Esophagus mucosa (tissue), 1 donor: ENCODE measurements around the gene CSPG5. TPM values are rescaled to one million over a fixed set of nuclear protein-coding genes. Genes with fewer than 3 reads are reported as not detected.

Experiments
- ATAC-seq: fragments of 200-7000 bp; cut with Tn5 transposase; one replicate; pipeline ENCODE4 v1.9.1; 2020
- total RNA-seq: library from RNA; stranded (reverse); gene quantifications from one replicate; pipeline ENCODE4 v1.2.4, GENCODE V29; 2023
- donor health status: DM: yes; HTN: yes; CAD: no.

The CSPG5 gene
- total RNA-seq, 1 donor from 2014 or later = 0.48 TPM

GRCh38 chr3:47536221-47536891, 42.3 kb downstream of the CSPG5 start:
- no peak for ATAC-seq

GRCh38 chr3:47533996-47534454, 44.6 kb downstream of the CSPG5 start:
- peak; percentile 50 for ATAC-seq

GRCh38 chr3:47533481-47533880, 45.2 kb downstream of the CSPG5 start:
- ATAC-seq = peak; percentile 89

- peak; percentile 71 for ATAC-seq
Measured at GRCh38 chr3:47527952-47528725, 50.5 kb downstream of the CSPG5 start.

GRCh38 chr3:47525617-47526016, 53.0 kb downstream of the CSPG5 start:
- no peak for ATAC-seq

GRCh38 chr3:47523310-47524073, 55.2 kb downstream of the CSPG5 start:
- ATAC-seq = no peak

- ATAC-seq = peak; percentile 95
Measured at GRCh38 chr3:47522082-47522987, 56.3 kb downstream of the CSPG5 start.

- no peak for ATAC-seq
Measured at GRCh38 chr3:47520756-47521155, 57.9 kb downstream of the CSPG5 start.

GRCh38 chr3:47517937-47518336, 60.7 kb downstream of the CSPG5 start:
- ATAC-seq = no peak

GRCh38 chr3:47515864-47516319, 62.8 kb downstream of the CSPG5 start:
- ATAC-seq = no peak

- ATAC-seq = no peak
Measured at GRCh38 chr3:47515100-47515499, 63.6 kb downstream of the CSPG5 start.

- ATAC-seq = peak; percentile 99
Measured at GRCh38 chr3:47513125-47513929, 65.3 kb downstream of the CSPG5 start, which contains the start of gene ELP6. Gene ELP6, minus strand, starts transcription at chr3:47513712. Its CDS starts 122 bp downstream, at chr3:47513590.

GRCh38 chr3:47512416-47513124, 66.1 kb downstream of the CSPG5 start:
- ATAC-seq = peak; percentile 19

Other genes with a start within 250 kb of the CSPG5 start
- 26.1 TPM for gene PTPN23, start 197.8 kb downstream of the CSPG5 start, total RNA-seq
- gene SCAP, start 102.9 kb downstream of the CSPG5 start, total RNA-seq = 59.8 TPM
- 20.9 TPM for gene ELP6, start 65.2 kb downstream of the CSPG5 start, total RNA-seq
- 51.2 TPM for gene SMARCC1, start 203.0 kb upstream of the CSPG5 start, total RNA-seq
- gene DHX30, start 224.3 kb upstream of the CSPG5 start, total RNA-seq = 31.4 TPM